C1 segment of cervical spinal cord (tissue), 14 donors: Measurements from ENCODE around the gene TIMP2.

Source experiments
- DNase-seq, 14 donors: peaks; one replicate each; lab custom pipeline; 2025; lab: John Stamatoyannopoulos, UW

The TIMP2 gene

DNA sequence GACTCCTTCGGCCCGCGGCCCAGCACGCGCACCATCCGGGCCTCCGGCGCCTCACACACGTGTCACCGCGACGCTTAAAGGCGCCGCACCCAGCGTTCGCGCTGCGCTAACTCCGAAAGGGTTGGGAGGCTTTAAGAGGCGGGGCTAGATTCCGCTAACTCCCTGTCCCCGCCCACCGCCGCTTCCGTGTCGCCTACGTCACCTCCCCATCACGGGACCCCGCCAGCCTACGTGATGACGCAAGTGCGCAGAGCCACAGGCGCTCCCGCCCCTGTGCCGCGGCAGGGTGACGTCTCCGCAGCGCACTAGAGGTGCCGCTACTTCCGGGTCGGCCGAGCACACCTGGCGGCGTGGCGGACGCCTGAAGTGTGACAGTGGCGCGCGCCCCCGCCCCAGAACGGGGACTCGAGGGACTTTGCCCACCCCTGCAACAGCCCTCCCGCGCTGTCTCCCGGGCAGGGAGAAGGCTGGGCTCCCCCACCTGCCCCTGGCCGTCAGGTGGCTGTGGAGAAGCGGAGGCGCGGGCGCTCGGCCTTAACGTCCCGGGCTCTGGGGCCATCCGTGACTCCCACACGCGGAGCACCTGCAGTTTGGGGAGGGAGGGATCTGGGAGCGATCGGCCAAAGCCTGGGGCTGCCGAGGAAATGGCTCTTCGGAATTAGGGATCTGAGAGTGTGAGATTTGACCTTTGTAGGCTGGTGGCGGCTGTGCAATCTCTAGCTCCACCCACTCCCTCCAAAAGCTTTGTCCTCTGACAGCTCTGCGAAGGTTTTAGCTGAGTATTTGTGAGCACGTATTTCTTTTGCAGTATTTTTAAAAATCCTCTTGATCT, 84.2 kb downstream of the TIMP2 start, which contains the start of gene USP36:
TSS of gene USP36 (minus strand) at position 35 of the 832 bp plus-strand sequence. CDS start 4,451 bp downstream, outside the sequence.
- DNase-seq, result peak; percentile 87 to 99 (median 98)

DNA sequence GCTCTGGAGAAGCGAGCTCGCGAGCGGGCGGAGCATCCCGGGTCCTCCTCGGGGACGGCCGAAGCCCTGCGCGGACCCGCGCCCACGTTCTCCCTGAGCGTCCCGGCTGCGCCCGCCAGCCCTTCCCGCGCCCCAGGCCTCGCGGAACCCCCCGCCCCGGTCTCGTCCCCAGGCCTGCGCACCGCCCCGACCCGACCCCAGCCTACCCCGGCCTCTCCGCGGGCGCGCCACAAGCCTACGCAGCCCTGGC, 84.7 kb downstream of the TIMP2 start:
- no peak for DNase-seq

DNA sequence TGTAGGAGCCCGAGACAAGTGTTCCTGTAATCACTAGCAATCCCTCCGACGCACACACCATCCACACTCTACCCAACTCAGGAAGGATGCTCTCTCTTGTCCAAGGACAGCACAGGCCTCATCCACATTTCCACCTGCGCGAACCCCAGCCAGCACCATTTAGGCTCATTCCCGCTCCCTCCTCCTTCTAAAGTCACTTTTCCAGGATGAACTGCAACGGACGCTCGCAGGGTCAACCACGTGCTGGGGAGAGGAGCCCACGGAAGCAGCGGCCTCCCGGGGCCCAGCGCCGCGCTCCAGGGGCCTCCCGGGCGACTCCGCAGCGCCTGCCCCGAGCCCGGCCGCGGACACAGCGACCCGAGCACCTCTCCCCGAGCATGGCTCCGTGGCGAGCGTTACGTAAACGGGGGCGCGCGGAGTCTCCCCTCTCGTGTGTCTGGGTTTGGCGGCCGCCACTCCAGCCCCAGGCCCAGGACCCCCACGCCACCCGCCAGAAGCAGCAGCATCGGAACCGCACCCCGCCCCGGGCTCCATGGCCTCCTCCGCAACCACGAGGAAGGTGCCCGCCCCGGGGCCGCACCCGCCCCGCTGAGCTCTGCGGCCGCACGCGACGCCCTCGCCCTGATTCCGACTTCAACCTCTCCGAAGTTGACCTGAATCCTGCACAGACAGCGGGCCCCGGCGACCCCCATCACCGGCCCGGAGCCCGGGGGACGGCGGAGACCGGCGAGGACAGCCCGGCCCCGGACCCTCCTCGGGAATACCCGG, 85.2 kb downstream of the TIMP2 start:
- DNase-seq, result peak in 4 of 14 donors; percentile 44 to 64 (median 55)

DNA sequence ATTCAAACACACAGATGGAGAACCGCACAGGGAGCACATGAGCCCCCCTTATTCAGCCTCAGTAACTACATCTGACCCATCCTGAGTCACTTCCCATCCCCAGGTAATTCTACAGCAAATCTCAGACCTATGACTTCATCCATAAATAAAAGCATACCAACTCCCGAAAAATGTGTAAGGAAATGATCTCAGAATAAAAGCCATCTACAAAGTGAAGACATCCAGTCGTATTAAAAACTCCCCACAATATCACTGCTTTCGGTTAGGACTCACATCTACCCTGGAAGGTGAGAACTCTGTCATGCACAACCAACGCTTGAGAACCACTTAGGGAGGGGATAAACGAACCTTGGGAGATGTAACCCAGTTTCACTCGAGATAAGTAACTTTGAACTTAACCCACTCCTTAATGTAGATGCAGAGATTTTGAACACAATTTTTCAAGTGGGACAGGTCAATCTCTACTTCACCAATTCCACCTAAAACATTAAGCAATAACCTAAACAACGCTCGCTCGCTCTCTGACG, 85.9 kb downstream of the TIMP2 start:
- no peak for DNase-seq

DNA sequence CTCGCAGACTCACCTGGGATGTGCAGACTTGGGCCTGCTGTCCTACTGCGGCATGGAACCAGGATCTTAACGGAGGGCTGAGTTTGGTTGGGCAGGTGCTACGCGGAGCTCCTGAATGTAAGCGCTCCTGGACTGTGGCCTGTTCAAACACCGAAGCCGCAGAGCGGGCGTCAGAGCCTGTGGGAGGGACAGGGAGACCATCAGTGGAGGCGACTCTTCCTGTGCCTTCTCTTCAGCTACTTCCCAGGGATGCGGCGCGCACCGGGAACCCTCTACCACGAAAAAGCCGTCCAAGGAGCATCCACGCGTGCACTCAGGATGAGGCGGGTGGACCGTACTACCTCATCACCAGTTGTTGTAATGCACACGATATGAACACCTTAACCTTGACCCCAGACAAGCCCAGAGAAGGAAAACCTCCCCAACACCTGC, 86.6 kb downstream of the TIMP2 start:
- no peak for DNase-seq

DNA sequence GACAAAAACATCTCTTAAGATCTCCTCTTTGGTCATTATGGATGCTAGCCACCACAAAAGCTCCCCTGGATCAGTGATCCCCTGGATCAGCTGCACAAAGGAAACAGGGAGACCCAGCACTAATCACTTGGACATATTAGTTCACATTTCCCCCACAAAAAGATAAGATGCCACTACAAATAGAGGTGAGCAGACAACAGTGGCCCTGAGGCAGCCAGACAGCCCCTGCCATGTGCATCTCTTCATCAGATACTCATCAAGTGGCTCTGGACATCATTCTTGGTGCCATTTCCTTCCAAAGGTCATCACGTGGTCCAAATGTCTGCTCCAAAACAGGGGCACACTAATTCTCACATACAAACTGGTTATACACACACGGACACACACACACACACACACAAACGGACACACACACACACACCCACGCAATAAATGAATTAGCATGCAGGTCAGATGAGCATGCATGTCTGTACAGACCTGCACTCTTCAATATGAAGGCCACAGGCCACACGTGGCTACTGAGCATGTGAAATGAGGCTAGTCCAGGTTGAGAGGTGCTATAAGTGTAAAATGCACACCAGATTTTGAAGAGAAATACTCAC, 88.7 kb downstream of the TIMP2 start:
- DNase-seq, result no peak

DNA sequence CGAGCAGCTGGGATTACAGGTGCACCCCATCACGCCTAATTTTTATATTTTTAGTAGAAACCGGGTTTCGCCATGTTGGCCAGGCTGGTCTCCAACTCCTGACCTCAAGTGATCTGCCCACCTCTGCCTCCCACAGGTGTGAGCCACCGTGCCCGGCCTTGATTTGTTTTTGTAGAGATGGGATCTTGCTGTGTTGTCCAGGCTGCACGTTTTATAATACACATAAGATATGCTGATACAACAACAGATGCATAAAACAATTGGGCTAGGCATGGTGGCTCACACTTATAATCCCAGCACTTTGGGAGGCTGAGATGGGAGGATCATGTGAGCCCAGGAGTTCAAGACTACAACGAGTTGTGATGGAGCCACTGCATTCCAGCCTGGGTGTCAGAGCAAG, 90.6 kb downstream of the TIMP2 start:
- no peak for DNase-seq

DNA sequence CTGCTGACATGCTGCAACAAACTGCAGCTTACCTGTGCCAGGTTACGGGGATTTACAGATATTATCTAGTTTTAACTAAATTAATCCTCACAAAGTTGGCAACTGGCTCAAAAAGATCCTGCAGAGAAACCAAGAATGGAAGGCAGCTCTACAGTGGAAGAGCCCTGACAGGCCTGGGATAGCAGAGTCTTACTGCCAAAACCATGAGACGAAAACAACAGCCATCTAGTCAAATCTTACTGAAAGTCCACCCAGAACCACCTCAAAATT, 92.7 kb downstream of the TIMP2 start:
- DNase-seq, result no peak

DNA sequence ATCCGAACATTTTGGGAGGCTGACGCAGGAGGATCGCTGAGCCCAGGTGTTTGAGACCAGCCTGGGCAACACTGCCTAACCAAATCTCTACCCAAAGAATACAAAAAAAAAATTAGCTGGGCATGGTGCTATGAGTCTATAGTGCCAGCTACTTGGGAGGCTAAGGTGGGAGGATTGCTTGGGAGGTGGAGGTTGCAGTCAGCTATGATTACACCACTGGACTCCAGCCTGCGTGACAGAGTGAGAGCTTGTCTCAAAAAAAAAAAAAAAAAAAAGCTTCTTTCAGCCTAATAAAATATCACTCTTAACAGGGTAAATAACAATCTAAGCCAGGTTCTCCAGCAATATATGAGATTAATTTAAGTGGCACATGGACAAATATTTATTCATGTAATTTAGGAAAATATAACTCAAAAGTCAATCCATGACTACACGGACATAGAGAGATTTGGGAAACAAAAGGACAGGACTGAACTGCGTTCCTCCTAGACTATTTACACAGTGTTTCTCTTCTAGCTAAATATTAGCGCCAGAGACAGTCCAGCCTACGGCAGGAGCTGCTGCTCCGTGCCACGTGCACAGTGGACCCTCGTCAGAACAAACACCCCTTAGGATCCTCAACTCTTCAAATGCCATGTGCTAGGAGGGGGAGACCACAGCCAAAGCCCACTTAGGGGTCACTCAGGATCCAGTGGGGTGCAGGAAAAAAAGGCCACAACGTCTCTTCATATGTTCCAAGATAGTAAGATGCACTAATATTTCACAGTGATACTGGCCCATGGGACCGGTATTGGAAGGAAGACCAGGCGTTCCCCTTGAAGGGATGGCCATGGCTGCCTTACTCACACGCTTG, 93.3 kb downstream of the TIMP2 start:
- DNase-seq, result no peak

DNA sequence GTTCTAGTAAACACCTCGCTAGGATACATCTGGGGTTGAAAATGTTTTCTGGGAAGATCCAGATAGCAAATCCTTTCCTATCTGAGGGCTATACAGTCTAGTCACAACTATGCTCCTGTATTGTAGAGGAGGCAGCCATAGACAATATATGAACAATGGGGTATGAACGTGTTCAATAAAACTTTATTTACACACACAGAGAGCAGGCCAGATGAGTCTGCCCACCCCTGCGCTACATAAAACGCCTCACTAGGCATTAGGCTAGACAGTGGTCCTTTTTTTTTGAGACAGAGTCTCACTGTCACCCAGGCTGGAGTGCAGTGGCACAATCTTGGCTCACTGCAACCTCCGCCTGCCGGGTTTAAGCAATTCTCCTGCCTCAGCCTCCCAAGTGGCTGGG, 95.7 kb downstream of the TIMP2 start:
- DNase-seq, result no peak

DNA sequence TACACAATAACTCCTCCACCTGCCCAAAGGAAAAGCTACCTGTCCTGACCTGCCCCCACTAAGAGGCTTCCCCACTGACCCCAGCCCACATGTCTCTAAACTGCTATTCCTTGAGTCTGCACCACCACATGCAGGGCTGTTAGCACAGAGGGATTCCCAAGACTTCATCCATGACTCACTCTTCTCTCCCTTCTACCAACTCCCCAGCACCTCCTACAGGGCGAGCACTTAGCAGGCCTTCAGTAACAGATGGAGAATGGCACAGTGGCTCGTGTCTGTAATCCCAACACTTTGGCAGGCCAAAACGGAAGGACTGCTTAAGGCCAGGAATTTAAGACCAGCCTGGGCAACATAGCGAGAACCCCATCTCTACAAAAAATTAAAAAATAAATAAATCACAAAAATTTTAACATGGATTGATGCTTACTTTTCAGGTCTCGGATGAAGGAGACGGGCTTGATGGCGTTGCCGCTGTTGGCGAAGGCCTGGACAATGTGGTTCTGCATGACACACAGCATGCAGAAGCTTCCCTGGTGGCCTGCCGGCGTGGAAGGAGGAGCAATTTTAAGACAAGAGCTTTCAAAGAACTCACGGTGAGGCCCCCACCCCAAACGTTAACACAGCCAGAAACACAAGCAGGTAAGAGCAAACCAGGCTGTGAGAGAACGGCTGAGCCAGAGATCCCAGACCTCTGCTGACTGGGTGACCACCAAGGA, 96.6 kb downstream of the TIMP2 start:
- DNase-seq, result no peak

DNA sequence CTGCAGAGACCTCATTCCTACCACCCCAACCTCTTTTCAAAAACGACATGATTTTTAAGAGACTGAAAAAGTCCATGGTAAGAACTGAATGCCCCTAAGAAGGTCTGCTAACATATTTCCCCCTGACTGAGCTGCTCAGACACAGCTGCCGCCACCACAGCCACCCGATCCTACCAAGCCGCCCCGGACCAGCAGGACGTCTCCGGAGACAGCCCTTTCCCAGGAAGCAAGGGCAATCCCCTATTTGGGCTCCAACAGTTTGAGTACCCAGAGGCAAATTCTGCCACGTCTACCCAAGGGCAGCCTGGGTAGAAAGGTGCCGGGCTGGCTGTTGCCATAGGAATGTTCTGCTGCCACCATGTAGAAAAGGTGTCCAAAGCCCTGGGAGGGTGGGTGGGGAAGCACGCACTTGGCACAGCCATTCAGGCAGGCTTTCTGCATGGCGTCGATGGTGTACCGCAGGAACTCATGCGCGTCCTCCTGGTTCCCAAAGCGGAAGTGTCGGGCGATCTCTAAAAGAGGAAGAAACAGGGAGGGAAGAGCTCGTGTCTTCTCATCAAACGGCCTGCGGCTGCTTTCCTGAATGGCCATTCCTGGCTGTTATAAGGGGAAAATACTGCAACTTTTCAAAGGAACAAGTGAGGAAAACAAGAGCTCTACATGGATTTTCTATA, 98.2 kb downstream of the TIMP2 start:
- DNase-seq, result peak in 5 of 14 donors; percentile 11 to 46 (median 42)

DNA sequence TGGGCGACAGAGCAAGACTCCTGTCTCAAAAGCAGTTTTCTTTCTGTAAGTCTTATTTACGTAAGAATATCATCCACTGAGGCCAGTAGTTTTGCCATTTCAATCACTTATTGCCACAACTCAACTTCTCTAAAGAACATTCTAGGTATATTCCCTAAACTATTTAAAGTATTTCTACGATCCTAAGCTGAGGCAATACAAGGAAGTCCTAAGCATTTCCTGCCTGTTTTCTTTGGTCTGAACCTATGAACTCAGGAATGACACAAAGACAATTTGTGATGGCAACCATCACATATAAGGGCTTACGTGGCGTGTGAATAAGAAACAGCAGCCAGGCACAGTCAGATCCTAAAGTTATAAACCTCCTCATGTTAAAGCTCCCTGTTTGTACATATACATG, 98.8 kb downstream of the TIMP2 start:
- DNase-seq, result no peak

DNA sequence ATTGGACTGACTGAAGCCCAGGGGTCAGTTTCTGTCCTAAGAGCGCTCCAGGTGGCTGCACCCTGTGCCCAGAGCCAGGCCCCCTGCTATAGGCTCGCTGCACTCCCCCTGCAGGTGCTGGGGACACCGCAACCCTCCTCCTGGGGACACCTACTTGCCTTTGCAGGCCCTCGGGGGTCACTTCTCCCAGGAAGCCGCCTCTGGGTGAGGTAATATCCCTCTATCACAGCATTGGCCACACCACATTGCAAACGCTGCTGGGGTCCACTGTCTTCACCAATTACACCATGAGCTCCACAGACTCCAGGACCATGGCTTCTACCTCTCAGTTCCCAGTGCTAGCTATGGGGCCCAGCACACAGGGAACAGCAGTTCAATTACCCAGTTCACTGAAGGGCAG, 99.5 kb downstream of the TIMP2 start:
- DNase-seq, result no peak

DNA sequence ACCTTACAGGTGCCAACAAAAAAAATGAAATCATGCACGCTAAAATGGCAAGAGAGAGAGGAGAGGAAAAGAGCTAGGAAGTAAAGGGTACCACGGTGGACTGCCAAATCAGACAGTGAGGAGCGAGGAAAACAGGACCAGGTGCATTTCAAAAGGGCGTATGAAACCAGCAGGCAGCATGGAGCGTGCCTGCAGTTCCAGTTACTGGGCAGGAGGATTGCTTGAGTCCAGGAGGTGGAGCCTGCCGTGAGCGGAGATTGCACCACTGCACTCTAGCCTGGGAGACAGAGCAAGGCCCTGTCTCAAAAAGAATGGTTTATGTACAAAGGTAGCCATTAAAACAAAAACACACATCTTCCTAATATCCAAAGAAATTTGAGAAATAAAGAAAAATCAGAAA, 100.9 kb downstream of the TIMP2 start:
- DNase-seq, result no peak

DNA sequence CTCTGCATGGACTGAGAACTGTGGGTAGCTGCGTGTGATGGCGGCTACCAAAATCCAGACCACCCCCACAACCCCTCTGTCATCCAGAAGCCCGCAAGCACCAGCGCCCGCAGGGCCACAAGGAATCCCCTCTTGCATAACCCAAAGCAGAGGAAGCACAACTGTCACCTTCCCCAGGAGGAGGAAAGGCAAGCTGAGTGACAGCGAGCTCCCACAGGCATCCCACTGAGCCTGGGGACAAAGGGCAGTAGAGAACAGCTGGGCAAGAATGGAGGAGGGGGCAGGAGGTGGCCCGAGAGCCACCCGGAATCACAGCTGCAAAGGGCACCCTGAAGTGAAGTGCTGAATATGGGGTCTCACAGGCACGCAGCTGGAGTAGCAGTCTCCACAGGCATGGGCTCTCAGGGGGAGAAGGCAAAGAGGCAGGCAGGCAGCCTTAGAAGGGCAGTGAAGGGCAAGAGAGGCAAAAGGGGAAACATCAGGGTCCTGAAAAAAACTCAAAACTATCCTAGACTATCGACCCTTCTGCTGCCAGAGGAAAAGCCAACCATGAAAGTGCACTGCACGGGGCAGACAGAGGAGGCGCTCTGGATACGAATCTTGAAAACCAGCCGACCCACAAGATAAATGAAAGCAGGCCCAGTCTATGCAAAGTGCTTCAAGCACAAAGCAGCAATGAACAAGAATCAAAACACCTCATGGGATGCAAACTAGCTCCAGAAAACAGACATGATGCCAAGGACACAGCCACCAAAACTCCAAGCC, 101.7 kb downstream of the TIMP2 start:
- DNase-seq, result no peak

DNA sequence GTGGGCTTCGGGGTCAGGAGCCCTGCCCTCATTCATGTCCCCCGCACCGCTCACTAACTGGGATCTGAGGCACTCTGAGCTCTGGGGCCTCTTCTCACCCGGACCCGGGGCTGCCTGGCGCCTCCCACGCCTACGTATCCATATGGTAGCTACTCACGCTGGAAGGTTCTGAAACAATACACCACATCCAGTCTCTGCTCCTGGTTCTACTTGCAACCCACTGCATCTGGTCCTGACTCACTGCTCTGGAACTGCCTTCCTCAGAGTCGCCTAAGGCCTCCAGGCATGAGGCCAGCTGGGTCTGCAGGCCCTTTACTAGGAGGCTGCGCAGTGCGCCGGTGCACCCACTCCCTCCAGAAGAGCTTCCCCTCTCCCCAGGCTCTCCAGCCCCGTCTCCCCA, 102.6 kb downstream of the TIMP2 start:
- DNase-seq, result peak in 2 of 14 donors; percentile 15 to 58

DNA sequence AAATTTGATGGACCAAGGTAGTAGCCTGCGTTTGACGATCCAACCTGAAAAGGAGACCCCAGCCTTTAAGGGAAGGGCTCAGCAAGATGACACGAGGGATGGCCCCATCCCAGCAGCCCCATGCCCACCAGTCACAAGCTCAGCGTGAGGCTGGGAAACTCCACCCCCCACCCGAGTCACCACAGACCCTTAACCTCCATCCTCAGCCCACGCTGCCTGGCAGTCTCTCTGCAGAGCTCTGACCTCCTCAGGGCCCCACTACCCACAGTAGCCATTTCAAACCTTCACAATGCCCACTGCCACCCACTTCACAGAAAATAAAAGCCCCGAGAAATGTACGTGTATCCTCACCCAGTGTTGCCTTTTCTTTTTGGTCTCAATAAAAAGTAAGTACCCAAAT, 103.2 kb downstream of the TIMP2 start:
- DNase-seq, result no peak

DNA sequence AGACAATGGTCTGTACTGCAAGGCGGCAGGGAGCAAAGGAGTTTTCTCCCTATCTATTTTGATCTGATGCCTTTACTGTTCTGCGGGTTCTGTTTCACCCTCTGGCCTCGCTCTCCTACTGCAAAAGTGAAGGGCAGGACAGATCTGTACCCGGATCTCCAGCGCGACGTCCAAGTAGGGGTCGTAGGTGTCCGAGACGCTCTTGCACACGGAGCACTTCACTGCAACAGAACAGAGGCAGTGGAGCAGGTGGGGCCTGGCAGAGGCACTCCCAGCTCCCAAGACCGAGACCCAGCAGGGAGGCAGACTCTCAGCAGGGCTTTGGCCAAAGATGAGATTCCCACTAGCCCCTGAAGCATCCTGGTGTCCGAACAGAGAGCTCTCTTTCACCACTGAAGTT, 104.3 kb downstream of the TIMP2 start:
- no peak for DNase-seq
